Peyer's patch (tissue), 4 donors: ENCODE results near the gene NARF.

ENCODE experiments used
- CTCF ChIP-seq, 6 experiments: fragments of 450-650 bp in 4 of 6; fragments of 200-600 bp in 2 of 6; sonication (generic) in 1 of 6; IDR thresholded peaks; one replicate each; pipeline ENCODE4 v1.5.1; 2017 to 2019; ENCODE audit warnings: antibody characterized with exemption in 6 of 6, mild to moderate bottlenecking in 3 of 6, moderate library complexity in 1 of 6
- POLR2A ChIP-seq, 2 donors: fragments of 450-650 bp; IDR thresholded peaks; one replicate each; pipeline ENCODE4 v1.5.1; 2017; ENCODE audit warnings: antibody characterized with exemption in 2 of 2, mild to moderate bottlenecking in 2 of 2, moderate library complexity in 2 of 2

GRCh38 chr17:82444941-82445521, 13.5 kb upstream of the NARF start:
- TF ChIP-seq CTCF (IDR thresholded peaks at IDR 0.05) (no peak), POLR2A (IDR thresholded peaks at IDR 0.05) (no peak)
